ENCODE measurements around the gene PCNX3. TPM values are rescaled to one million over a fixed set of nuclear protein-coding genes. Genes with fewer than 3 reads are reported as not detected.
A peak's percentile ranks its signal among the peaks of the same experiment; 100 is the strongest.

Gene PCNX3
- total RNA-seq, 1 donor from 2014 or later: 45.6 TPM

- peaks cover 25% of the 10 kb centered on the region for H3K36me3 Mint-ChIP-seq (ENCODE audit: low read depth, unreplicated experiment)
- no peaks in the 10 kb centered on the region for H3K27me3 ChIP-seq (ENCODE audit: insufficient read depth, low read length)
- H3K4me1 ChIP-seq (ENCODE audit: insufficient read depth, low read length): peaks cover 17% of the 10 kb centered on the region
- peaks cover 43% of the 10 kb centered on the region for H4K20me1 ChIP-seq (ENCODE audit: insufficient read depth, low read length)
- peaks cover 8% of the 10 kb centered on the region for H3K4me1 Mint-ChIP-seq (ENCODE audit: low read depth, unreplicated experiment)
- H3K27ac ChIP-seq (ENCODE audit: low read depth, low read length): peak overlapping the region; percentile 94
- H3K9me3 Mint-ChIP-seq (ENCODE audit: unreplicated experiment): no peaks in the 10 kb centered on the region
- no peaks in the 10 kb centered on the region for H3K27me3 Mint-ChIP-seq (ENCODE audit: low read depth, unreplicated experiment)
- no peak for TF ChIP-seq CTCF (IDR thresholded peaks at IDR 0.05; ENCODE audit: insufficient read depth, low read depth, low read length)
- no peak for TF ChIP-seq EZH2 (IDR thresholded peaks at IDR 0.05; ENCODE audit: insufficient read depth, low read length)
- peaks cover 51% of the 10 kb centered on the region for H3K79me2 ChIP-seq (ENCODE audit: insufficient read depth, low read length)
- H3K36me3 ChIP-seq (ENCODE audit: insufficient read depth, low read length): peaks cover 35% of the 10 kb centered on the region
- peak overlapping the region; percentile 95 for H3K9ac ChIP-seq (ENCODE audit: low read length)
- H3K9me3 ChIP-seq (ENCODE audit: insufficient read depth, low read depth, low read length): no peaks in the 10 kb centered on the region
- no peak overlapping the region for H3K27ac Mint-ChIP-seq (ENCODE audit: unreplicated experiment)
- FAIRE-seq: no peak
- no peak overlapping the region for H2AFZ ChIP-seq (ENCODE audit: low read depth, low read length)
- peak overlapping the region; percentile 91 for H3K4me2 ChIP-seq (ENCODE audit: low read length)
- peak overlapping the region; percentile 82 for H3K4me3 ChIP-seq (ENCODE audit: insufficient read depth, low read depth, low read length)
- H3K4me3 Mint-ChIP-seq (ENCODE audit: unreplicated experiment): peak overlapping the region; percentile 91
- no peak for DNase-seq (ENCODE audit: low read depth)
Observed at GRCh38 chr11:65661599-65662246, 46.1 kb downstream of the PCNX3 start.

- DNase-seq (ENCODE audit: low read depth) (no peak), FAIRE-seq (no peak)
- peaks cover 17% of the 10 kb centered on the region for H3K4me1 ChIP-seq (ENCODE audit: insufficient read depth, low read length)
- no peaks in the 10 kb centered on the region for H3K27me3 Mint-ChIP-seq (ENCODE audit: low read depth, unreplicated experiment)
- H3K9me3 ChIP-seq (ENCODE audit: insufficient read depth, low read depth, low read length): no peaks in the 10 kb centered on the region
- peak overlapping the region; percentile 55 for H2AFZ ChIP-seq (ENCODE audit: low read depth, low read length)
- H3K79me2 ChIP-seq (ENCODE audit: insufficient read depth, low read length): peaks cover 48% of the 10 kb centered on the region
- no peaks in the 10 kb centered on the region for H3K27me3 ChIP-seq (ENCODE audit: insufficient read depth, low read length)
- peaks cover 8% of the 10 kb centered on the region for H3K4me1 Mint-ChIP-seq (ENCODE audit: low read depth, unreplicated experiment)
- peak overlapping the region; percentile 72 for H3K27ac Mint-ChIP-seq (ENCODE audit: unreplicated experiment)
- H3K4me3 ChIP-seq (ENCODE audit: insufficient read depth, low read depth, low read length): peak overlapping the region; percentile 82
- H3K36me3 Mint-ChIP-seq (ENCODE audit: low read depth, unreplicated experiment): peaks cover 20% of the 10 kb centered on the region
- peak overlapping the region; percentile 94 for H3K27ac ChIP-seq (ENCODE audit: low read depth, low read length)
- no peaks in the 10 kb centered on the region for H3K9me3 Mint-ChIP-seq (ENCODE audit: unreplicated experiment)
- H3K4me2 ChIP-seq (ENCODE audit: low read length): peak overlapping the region; percentile 91
- peak overlapping the region; percentile 95 for H3K9ac ChIP-seq (ENCODE audit: low read length)
- TF ChIP-seq EZH2 (IDR thresholded peaks at IDR 0.05; ENCODE audit: insufficient read depth, low read length) (no peak), CTCF (IDR thresholded peaks at IDR 0.05; ENCODE audit: insufficient read depth, low read depth, low read length) (no peak)
- H3K36me3 ChIP-seq (ENCODE audit: insufficient read depth, low read length): peaks cover 31% of the 10 kb centered on the region
- H4K20me1 ChIP-seq (ENCODE audit: insufficient read depth, low read length): peaks cover 39% of the 10 kb centered on the region
- H3K4me3 Mint-ChIP-seq (ENCODE audit: unreplicated experiment): peak overlapping the region; percentile 91
Observed at GRCh38 chr11:65662247-65662798, 46.7 kb downstream of the PCNX3 start.
